ENCODE results near the gene CRACR2B.

CRACR2B gene

GRCh38 chr11:794013-794765 is 33.5 kb upstream of the CRACR2B start:
- no peak overlapping the region for H3K27ac ChIP-seq
- H3K4me1 ChIP-seq (ENCODE audit: control insufficient read depth in 1 of 2, insufficient read depth in 1 of 2, low read depth in 1 of 2, low read length in 1 of 2): peaks cover 26 to 37% of the 10 kb centered on the region in 2 experiments
- H3K36me3 ChIP-seq: peaks cover 7% of the 10 kb centered on the region
- no peak for TF ChIP-seq CTCF (IDR thresholded peaks at IDR 0.05)
- H3K9me3 ChIP-seq: no peaks in the 10 kb centered on the region
- H3K27me3 ChIP-seq: peaks cover 21% of the 10 kb centered on the region
- no peak overlapping the region for H3K4me3 ChIP-seq (ENCODE audit: low read depth in 1 of 2, low read length in 1 of 2)

- Histone ChIP-seq H3K4me1 (ENCODE audit: control insufficient read depth in 1 of 2, insufficient read depth in 1 of 2, low read depth in 1 of 2, low read length in 1 of 2) (peaks cover 26 to 35% of the 10 kb centered on the region in 2 experiments), H3K36me3 (peaks cover 7% of the 10 kb centered on the region), H3K9me3 (no peaks in the 10 kb centered on the region), H3K27ac (no peak overlapping the region), H3K27me3 (peaks cover 13% of the 10 kb centered on the region), H3K4me3 (ENCODE audit: low read depth in 1 of 2, low read length in 1 of 2) (peak overlapping the region in 1 of 2 experiments; percentile 90)
- TF ChIP-seq CTCF (IDR thresholded peaks at IDR 0.05): no peak
Observed at GRCh38 chr11:794766-795633, 32.7 kb upstream of the CRACR2B start.

DNA sequence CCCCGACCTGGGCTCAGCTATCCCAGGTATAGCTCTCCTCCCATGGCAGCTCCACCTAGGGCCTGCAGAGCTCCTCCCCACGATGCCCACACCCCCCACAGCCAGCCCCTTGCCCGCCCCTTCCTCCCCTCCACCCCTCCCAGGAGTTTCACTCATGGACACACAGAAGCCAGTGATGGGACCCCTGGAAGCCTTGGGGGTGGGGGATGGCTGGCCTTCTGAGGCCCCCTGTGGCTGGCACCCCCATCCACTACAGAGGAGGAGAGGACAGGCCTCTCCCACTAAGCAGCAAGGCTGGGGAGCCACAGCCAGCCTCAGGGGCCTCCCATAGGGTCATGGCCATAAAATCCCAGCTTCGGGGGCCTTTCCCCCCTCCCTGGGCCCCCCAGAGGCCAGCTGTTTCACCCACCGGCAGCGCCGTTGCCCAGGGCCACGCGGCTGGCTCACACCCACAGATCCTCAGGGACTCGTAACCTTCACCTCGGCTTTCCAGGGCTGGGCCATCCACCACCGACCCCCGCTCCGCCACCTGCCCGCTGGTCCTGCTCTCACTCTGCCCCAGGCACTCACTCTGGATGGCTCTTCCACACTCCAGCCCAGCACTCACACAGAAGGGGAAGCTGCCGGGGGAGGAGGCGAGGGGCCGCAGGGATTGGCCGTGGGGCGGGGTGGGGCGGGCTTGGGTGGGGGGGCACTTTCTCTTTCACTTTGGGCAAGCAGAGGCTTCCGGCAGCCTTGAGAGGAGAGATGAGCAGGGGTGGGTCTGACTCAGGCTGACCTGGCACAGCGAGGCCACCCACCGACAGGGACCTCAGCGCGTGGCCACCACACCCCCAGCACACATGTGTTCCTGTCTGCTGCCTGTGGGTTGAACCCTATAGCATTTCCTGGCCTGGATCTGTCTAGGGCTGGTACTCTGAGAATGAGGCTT is 31.8 kb upstream of the CRACR2B start:
- H3K27me3 ChIP-seq: peaks cover 4% of the 10 kb centered on the region
- H3K4me1 ChIP-seq (ENCODE audit: control insufficient read depth in 1 of 2, insufficient read depth in 1 of 2, low read depth in 1 of 2, low read length in 1 of 2): peaks cover 26 to 35% of the 10 kb centered on the region in 2 experiments
- H3K36me3 ChIP-seq: peaks cover 7% of the 10 kb centered on the region
- H3K27ac ChIP-seq: peak overlapping the region; percentile 82
- TF ChIP-seq CTCF (IDR thresholded peaks at IDR 0.05): peak; percentile 34
- H3K9me3 ChIP-seq: no peaks in the 10 kb centered on the region
- peak overlapping the region; percentile 58 to 90 for H3K4me3 ChIP-seq (ENCODE audit: low read depth in 1 of 2, low read length in 1 of 2)

GRCh38 chr11:796565-797295 is 31.0 kb upstream of the CRACR2B start:
- Histone ChIP-seq H3K27ac (peak overlapping the region; percentile 82), H3K9me3 (no peaks in the 10 kb centered on the region), H3K27me3 (no peaks in the 10 kb centered on the region), H3K36me3 (peaks cover 3% of the 10 kb centered on the region), H3K4me3 (ENCODE audit: low read depth in 1 of 2, low read length in 1 of 2) (peak overlapping the region; percentile 61 to 90), H3K4me1 (ENCODE audit: control insufficient read depth in 1 of 2, insufficient read depth in 1 of 2, low read depth in 1 of 2, low read length in 1 of 2) (peaks cover 26 to 35% of the 10 kb centered on the region in 2 experiments)
- no peak for TF ChIP-seq CTCF (IDR thresholded peaks at IDR 0.05)

Measured in neutrophil (primary cell).